ENCODE results near the gene CREB3L2.
"Not testable (repeated sequence)": the region's sequence is repeated elsewhere in the genome, so short reads cannot be mapped to it uniquely, and the experiment has no call there.

Gene CREB3L2, protein sequence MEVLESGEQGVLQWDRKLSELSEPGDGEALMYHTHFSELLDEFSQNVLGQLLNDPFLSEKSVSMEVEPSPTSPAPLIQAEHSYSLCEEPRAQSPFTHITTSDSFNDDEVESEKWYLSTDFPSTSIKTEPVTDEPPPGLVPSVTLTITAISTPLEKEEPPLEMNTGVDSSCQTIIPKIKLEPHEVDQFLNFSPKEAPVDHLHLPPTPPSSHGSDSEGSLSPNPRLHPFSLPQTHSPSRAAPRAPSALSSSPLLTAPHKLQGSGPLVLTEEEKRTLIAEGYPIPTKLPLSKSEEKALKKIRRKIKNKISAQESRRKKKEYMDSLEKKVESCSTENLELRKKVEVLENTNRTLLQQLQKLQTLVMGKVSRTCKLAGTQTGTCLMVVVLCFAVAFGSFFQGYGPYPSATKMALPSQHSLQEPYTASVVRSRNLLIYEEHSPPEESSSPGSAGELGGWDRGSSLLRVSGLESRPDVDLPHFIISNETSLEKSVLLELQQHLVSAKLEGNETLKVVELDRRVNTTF

DNA sequence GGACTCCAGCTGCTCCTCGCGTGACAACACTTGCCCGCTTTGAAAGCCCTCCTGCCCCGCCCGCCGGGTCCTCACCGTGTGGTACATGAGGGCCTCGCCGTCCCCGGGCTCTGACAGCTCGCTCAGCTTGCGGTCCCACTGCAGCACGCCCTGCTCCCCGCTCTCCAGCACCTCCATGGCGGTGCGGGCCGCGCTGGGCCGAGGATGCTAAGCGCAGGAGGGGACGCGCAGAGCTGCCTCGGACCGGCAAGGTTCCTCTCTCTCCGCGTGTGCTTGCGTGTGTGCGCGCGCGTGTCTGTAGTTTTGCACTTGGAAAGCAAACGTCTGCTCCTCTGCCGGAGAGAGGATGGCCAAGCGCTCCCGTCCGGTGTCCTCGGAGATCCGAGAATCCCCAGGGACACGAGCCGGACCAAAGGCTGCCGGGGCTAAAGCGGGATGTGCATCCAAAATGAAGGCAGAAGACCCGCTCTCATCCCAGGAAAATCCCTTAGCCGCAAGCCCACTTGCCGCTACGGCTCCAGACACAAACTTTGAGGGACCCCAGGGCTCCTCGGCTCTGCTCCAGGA, at the start of gene CREB3L2:
Gene CREB3L2, minus strand, starts transcription at position 558 of the 567 bp plus-strand sequence. Its CDS starts 381 bp downstream, at position 177.
- DNase-seq (peak; percentile 62), ATAC-seq (replicated peaks) (peak; percentile 59 to 64)
- peaks cover 8 to 15% of the 10 kb centered on the region in 2 donors for H3K36me3 Mint-ChIP-seq
- H3K4me3 Mint-ChIP-seq, result peak within 1 kb of the TSS; percentile 92 to 96
- no peaks in the 10 kb centered on the region for H3K9me3 Mint-ChIP-seq
- no peaks in the 10 kb centered on the region for H3K27me3 Mint-ChIP-seq
- peak within 1 kb of the TSS; percentile 97 for H3K27ac Mint-ChIP-seq
- peaks cover 22 to 44% of the 10 kb centered on the region in 2 donors for H3K4me1 Mint-ChIP-seq

DNA sequence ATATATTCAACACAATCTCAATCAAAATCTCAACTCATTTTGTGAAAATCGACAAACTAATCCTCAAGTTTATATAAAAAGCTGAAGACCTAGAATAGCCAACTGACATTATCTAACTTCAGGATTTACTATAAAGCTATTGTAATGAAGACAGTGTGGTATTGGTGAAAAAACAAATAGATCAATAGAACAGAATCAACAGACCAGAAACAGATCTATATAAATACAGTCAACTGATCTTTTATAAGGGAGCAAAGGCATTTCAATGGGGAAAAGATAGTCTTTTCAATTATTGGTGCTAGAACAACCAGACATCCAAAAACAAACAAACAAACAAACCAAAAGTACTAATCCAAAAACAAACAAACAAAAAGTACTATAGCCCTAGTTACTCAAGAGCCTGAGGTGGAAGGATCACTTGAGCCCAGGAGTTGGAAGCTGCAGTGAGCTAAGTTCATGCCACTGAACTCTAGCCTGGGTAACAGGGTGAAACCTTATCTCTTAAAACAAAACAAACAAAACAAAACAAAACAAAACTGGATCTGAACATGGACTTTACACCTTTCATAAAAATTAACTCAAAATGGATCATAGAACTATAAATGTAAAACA, 47.7 kb upstream of the CREB3L2 start:
- Mint-ChIP-seq H3K9me3 (peaks cover 4 to 8% of the 10 kb centered on the region in 2 donors), H3K4me3 (no peak overlapping the region), H3K27ac (no peak overlapping the region), H3K36me3 (peaks cover 0 to 9% of the 10 kb centered on the region in 2 donors), H3K27me3 (peaks cover 0 to 7% of the 10 kb centered on the region in 2 donors), H3K4me1 (peaks cover 0 to 3% of the 10 kb centered on the region in 2 donors)
- DNase-seq (no peak), ATAC-seq (replicated peaks) (no peak)

DNA sequence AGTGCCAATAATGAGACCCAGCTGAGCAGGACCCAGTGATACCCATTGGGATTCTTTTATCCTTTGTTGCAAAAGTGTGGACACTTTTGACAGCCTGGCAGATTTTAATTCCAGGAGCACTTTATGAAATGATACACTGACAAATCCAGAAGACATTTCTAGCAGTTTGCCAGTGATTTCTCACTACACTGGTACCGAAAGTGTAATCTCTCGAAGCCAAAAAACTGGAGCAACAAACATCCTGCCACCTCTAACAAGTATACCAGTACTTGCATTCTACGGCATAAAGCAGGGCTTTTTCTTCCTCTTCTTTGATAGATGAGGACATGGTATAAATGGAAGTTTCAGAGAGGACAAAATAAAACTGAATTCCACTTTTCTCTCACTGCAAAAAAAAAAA, 46.0 kb upstream of the CREB3L2 start:
- H3K27ac Mint-ChIP-seq, result no peak overlapping the region
- peaks cover 0 to 9% of the 10 kb centered on the region in 2 donors for H3K36me3 Mint-ChIP-seq
- H3K4me3 Mint-ChIP-seq, result no peak overlapping the region
- peaks cover 4 to 8% of the 10 kb centered on the region in 2 donors for H3K9me3 Mint-ChIP-seq
- H3K4me1 Mint-ChIP-seq, result peaks cover 0 to 3% of the 10 kb centered on the region in 2 donors
- ATAC-seq (replicated peaks) (no peak), DNase-seq (no peak)
- peaks cover 0 to 7% of the 10 kb centered on the region in 2 donors for H3K27me3 Mint-ChIP-seq

DNA sequence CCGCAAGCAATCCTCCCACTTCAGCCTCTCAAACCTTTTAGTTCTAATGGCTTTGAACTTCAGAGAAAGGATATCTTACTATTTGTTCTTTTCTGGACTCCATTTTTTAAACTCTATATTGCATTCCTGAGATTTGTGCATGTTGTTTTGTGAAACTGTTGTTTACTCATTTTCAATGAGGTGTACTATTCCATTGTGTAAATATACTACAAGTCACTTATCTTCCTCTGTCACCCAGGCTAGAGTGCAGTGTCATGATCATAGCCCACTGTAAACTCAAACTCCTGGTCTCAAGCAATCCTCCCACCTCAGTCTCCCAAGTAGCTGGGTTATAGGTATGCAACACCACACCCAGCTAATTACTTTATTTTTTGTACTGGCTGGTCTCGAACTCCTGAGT, 43.0 kb upstream of the CREB3L2 start:
- DNase-seq, result no peak
- H3K36me3 Mint-ChIP-seq, result peaks cover 0 to 4% of the 10 kb centered on the region in 2 donors
- H3K4me1 Mint-ChIP-seq, result peaks cover 6 to 8% of the 10 kb centered on the region in 2 donors
- H3K9me3 Mint-ChIP-seq, result peaks cover 3 to 8% of the 10 kb centered on the region in 2 donors
- no peaks in the 10 kb centered on the region for H3K27me3 Mint-ChIP-seq
- ATAC-seq (replicated peaks), result no peak
- no peak overlapping the region for H3K27ac Mint-ChIP-seq
- H3K4me3 Mint-ChIP-seq, result no peak overlapping the region

DNA sequence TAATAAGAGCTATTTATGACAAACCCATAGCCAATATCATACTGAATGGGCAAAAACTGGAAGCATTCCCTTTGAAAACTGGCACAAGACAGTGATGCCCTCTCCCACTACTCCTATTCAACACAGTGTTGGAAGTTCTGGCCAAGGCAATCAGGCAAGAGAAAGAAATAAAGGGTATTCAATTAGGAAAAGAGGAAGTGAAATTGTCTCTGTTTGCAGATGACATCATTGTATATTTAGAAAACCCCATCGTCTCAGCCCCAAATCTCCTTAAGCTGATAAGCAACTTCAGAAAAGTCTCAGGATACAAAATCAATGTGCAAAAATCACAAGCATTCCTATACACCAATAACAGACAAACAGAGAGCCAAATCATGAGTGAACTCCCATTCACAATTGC, 38.2 kb upstream of the CREB3L2 start:
- not testable (repeated sequence) for H3K27ac Mint-ChIP-seq; H3K27me3 Mint-ChIP-seq; H3K4me3 Mint-ChIP-seq; H3K36me3 Mint-ChIP-seq; DNase-seq; ATAC-seq (replicated peaks)
- Mint-ChIP-seq H3K9me3 (peaks cover 5 to 12% of the 10 kb centered on the region in 2 donors), H3K4me1 (peaks cover 17 to 23% of the 10 kb centered on the region in 2 donors)

DNA sequence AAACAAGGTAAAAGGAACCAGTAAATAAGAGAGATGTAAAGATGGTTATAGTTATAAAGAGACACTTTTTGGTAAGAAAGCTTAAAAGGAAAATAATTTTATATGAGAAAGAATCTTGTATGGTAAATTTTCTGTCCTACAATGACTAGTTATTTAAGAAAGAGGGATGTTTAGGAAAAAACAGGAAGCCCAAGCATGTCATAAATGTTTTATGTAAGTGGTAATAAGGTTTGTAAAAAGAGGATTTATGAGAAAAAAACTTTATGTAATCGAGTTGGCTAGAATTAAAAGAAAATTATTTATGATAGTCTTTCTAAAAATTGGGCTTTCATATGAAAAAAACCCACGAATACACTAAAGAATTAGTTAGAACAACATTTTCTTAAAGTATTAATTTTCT, 34.2 kb upstream of the CREB3L2 start:
- no peaks in the 10 kb centered on the region for H3K27me3 Mint-ChIP-seq
- DNase-seq, result no peak
- H3K4me3 Mint-ChIP-seq, result no peak overlapping the region
- peaks cover 7 to 14% of the 10 kb centered on the region in 2 donors for H3K9me3 Mint-ChIP-seq
- H3K36me3 Mint-ChIP-seq, result peaks cover 5 to 9% of the 10 kb centered on the region in 2 donors
- no peak for ATAC-seq (replicated peaks)
- no peak overlapping the region for H3K27ac Mint-ChIP-seq
- peaks cover 30 to 60% of the 10 kb centered on the region in 2 donors for H3K4me1 Mint-ChIP-seq

DNA sequence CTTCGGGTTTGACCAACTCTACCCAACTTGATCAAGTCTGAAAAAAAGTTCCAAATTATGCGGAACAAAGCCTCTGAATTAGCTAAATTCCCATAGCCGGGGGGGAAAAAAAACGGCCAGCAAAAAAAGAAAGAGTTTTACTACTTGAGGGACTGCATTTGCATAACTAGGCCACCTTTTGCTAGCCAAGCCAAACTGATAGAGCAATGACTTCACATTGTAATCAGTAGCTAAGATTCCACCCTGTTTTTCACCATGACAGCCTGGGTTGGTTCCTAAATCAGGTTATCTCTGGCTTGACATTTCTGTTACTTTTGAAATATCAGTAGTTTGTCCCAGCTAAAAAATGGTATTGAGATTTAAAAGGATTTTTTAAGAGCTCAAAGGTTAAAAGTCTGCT, 31.4 kb upstream of the CREB3L2 start:
- no peak for DNase-seq
- H3K27me3 Mint-ChIP-seq, result no peaks in the 10 kb centered on the region
- H3K27ac Mint-ChIP-seq, result no peak overlapping the region
- ATAC-seq (replicated peaks), result no peak
- peaks cover 4 to 5% of the 10 kb centered on the region in 2 donors for H3K36me3 Mint-ChIP-seq
- no peak overlapping the region for H3K4me3 Mint-ChIP-seq
- peaks cover 27 to 66% of the 10 kb centered on the region in 2 donors for H3K4me1 Mint-ChIP-seq
- peaks cover 7% of the 10 kb centered on the region in 2 donors for H3K9me3 Mint-ChIP-seq

DNA sequence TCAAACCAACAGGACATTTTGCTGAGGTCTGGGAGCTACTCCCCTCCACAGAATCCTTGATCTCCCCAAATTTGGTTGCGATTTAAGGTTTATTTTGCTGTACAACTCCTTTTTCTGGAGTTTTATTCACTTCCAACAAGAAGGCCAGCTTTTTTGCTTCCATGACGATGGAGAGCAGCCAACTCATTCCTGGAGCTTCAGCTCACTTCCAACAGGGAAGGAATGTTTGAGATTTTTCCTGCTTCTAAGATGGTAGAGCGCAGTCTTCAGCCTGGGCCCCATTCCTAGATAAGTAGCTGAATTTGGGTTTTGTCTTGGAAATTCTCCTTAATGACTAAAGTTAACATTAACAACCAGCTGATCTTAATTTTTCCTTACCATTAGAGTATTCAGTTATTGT, 30.9 kb upstream of the CREB3L2 start:
- ATAC-seq (replicated peaks) (no peak), DNase-seq (no peak)
- Mint-ChIP-seq H3K27ac (no peak overlapping the region), H3K4me3 (no peak overlapping the region), H3K9me3 (peaks cover 7% of the 10 kb centered on the region in 2 donors), H3K27me3 (no peaks in the 10 kb centered on the region), H3K36me3 (peaks cover 4 to 5% of the 10 kb centered on the region in 2 donors), H3K4me1 (peaks cover 29 to 70% of the 10 kb centered on the region in 2 donors)

DNA sequence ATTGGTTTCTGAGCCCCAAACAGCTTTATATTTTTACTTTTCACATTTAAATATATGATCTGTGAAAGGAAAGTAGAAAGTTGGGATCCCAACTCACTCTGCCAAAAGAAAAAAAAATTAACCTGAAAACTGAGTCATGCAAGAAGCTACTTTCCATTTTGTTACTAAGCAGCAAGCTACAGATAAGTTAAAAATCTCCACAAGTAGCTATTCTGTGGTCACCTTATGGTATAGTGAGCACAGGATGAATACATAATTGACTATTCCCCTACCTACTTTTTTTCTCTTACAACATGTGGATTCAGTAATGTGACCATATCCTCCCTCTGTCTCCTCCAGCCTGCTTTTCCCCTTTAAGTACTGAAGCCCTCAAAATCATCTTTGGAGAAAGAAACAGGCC, 30.3 kb upstream of the CREB3L2 start:
- H3K36me3 Mint-ChIP-seq, result peaks cover 4 to 5% of the 10 kb centered on the region in 2 donors
- peak; percentile 64 to 72 for ATAC-seq (replicated peaks)
- no peak for DNase-seq
- H3K4me1 Mint-ChIP-seq, result peaks cover 32 to 76% of the 10 kb centered on the region in 2 donors
- peak overlapping the region; percentile 48 for H3K27ac Mint-ChIP-seq
- no peak overlapping the region for H3K4me3 Mint-ChIP-seq
- no peaks in the 10 kb centered on the region for H3K27me3 Mint-ChIP-seq
- peaks cover 7% of the 10 kb centered on the region in 2 donors for H3K9me3 Mint-ChIP-seq

DNA sequence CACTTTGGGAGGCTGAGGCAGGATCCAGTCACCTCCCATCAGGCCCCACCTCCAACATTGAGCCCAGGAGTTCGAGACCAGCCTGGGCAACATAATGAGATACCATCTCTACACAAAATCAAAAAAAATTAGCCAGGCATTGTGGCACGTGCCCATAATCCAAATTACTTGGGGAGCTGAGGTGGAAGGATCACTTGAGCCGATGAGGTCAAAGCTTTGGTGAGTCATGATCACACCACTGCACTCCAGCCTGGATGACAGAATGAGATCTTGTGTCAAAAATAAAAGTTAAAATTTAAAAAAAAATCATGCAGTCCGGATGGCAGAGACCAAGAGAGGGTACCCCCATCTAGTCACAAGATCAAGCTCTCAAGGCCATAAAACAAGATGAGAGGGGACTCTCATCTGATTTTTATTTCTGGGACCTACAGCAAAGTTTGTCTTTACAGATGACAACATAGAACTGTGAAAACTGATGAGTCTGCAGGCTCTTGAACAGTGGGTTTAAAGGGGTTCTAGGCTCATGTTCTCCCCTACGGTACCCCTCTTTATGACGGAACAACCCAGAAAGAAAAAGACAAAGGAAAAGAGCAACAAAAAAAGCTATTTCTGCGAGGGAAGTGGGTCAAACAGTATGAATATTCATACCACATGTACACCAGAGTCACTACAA, 28.9 kb upstream of the CREB3L2 start:
- Mint-ChIP-seq H3K9me3 (peaks cover 12 to 15% of the 10 kb centered on the region in 2 donors), H3K27me3 (no peaks in the 10 kb centered on the region), H3K4me1 (peaks cover 44 to 90% of the 10 kb centered on the region in 2 donors), H3K36me3 (peaks cover 12 to 15% of the 10 kb centered on the region in 2 donors), H3K27ac (peak overlapping the region; percentile 79), H3K4me3 (no peak overlapping the region)
- DNase-seq, result no peak
- ATAC-seq (replicated peaks), result no peak

DNA sequence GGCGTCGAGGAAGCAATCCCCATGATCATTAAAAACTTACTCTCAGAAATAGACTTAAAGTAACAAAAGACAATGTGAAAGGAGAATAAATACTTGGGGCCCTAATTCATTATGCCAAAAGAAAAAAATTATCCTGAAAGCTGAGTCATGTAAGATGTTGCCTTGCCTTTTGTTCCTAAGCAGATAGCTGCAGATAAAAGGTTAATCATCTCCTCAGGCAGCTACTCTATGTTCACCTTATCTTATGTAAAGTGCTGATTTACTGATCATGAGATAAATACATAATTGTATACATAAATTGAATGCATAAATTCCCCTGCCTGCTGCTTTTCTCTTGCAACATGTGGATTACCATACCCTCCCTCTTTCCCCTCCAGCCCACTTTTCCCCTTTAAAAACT, 28.1 kb upstream of the CREB3L2 start:
- H3K27me3 Mint-ChIP-seq, result no peaks in the 10 kb centered on the region
- H3K36me3 Mint-ChIP-seq, result peaks cover 14 to 19% of the 10 kb centered on the region in 2 donors
- H3K4me1 Mint-ChIP-seq, result peaks cover 41 to 92% of the 10 kb centered on the region in 2 donors
- H3K4me3 Mint-ChIP-seq, result no peak overlapping the region
- H3K9me3 Mint-ChIP-seq, result peaks cover 13 to 16% of the 10 kb centered on the region in 2 donors
- ATAC-seq (replicated peaks) (no peak), DNase-seq (no peak)
- no peak overlapping the region for H3K27ac Mint-ChIP-seq

DNA sequence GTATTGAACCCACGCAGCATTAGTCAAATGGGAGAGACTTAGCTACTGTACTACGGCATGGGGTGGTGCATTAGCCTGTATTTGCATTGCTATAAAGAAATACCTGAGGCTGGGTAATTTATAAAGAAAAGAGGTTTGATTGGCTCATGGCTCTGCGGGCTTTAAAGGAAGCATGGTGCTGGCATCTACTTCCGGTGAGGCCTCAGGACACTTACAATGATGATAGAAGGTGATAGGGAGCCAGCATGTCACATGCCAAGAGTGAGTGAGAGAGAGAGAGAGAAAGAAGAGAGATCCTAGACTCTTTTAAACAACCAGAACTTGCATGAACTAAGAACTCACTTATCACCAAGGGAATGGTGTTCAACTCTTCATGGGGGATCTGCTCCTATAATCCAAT, 27.2 kb upstream of the CREB3L2 start:
- H3K27me3 Mint-ChIP-seq, result no peaks in the 10 kb centered on the region
- H3K4me1 Mint-ChIP-seq, result peaks cover 39 to 87% of the 10 kb centered on the region in 2 donors
- peaks cover 9 to 16% of the 10 kb centered on the region in 2 donors for H3K9me3 Mint-ChIP-seq
- peak overlapping the region; percentile 69 for H3K27ac Mint-ChIP-seq
- ATAC-seq (replicated peaks) (no peak), DNase-seq (no peak)
- no peak overlapping the region for H3K4me3 Mint-ChIP-seq
- H3K36me3 Mint-ChIP-seq, result peaks cover 14 to 18% of the 10 kb centered on the region in 2 donors

DNA sequence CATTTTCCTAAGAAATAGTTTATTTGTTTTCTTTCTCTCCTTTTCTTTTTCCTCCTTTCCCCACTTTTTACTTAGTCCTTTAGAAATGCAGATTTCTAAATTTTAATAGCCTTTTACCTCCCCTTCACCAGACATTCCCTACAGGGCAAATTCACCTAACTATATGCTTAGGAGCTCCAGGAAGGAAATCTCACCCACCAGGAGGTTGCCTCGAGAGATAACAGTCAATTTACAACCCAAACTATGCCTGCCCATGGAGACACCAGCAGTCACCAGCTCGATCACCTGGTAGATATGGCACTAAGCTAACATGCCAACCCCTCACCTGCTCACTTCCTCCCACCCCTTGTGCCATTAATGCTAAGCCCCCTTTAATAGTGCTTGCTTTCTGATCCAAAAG, 25.2 kb upstream of the CREB3L2 start:
- H3K4me1 Mint-ChIP-seq, result peaks cover 39 to 69% of the 10 kb centered on the region in 2 donors
- no peak for DNase-seq
- H3K4me3 Mint-ChIP-seq, result peak overlapping the region in 1 of 2 donors; percentile 48
- H3K27ac Mint-ChIP-seq, result no peak overlapping the region
- H3K9me3 Mint-ChIP-seq, result peaks cover 9 to 18% of the 10 kb centered on the region in 2 donors
- H3K27me3 Mint-ChIP-seq, result no peaks in the 10 kb centered on the region
- no peak for ATAC-seq (replicated peaks)
- H3K36me3 Mint-ChIP-seq, result peaks cover 14 to 24% of the 10 kb centered on the region in 2 donors

All from stimulated activated naive B cell treated with anti-CD40 and anti-IgM and Interleukin-4, amounts not matched to agents 10 μg/mL and 1 μg/mL and 100 μg/mL, for 72 hours (primary cell).